ENCODE measurements around the gene ZDHHC12.

Gene ZDHHC12

DNA sequence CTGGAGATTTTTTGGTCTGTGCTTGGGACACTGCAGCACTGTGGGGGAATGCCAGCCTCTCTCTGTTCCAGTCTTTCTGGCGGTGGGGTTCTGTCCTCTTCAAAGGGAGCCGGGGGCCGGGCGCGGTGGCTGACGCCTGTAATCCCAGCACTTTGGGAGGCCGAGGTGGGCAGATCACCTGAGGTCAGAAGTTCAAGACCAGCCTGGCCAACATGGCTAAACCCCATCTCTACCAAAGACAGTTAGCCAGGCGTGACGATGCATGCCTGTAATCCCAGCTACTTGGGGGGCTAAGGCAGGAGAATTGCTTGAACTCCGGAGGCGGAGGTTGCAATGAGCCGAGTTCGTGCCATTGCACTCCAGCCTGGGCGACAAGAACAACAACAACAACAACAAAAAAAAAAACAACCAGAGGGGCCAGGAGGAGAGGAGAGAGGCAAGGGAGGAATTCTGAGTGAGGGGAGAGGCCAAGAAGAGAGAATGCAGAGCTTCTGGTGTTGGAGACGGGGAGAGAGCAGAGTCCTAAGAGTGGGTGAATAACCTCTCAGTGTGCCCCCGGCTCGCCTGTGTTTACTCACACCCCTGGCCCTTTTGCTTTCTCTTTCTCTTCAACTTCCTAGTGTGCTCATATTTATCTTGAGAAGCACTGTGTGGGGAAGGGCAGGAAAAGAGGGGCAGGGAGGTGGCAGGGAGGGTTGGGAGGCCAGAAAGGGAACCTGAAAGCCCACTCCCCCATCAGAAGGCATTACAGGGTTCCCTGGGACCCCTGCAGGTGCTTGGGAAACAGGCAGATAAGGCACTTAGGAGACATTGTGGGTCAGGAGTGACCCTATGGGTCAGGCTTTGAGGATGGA lies 38.1 kb downstream of the ZDHHC12 start:
- no peak for DNase-seq (ENCODE audit: low read depth)

GRCh38 chr9:128684325-128685199 lies 39.4 kb downstream of the ZDHHC12 start:
- DNase-seq (ENCODE audit: low read depth): no peak

- DNase-seq (ENCODE audit: low read depth): no peak
These were observed 39.9 kb downstream of the ZDHHC12 start for GRCh38 chr9:128684065-128684324.

DNA sequence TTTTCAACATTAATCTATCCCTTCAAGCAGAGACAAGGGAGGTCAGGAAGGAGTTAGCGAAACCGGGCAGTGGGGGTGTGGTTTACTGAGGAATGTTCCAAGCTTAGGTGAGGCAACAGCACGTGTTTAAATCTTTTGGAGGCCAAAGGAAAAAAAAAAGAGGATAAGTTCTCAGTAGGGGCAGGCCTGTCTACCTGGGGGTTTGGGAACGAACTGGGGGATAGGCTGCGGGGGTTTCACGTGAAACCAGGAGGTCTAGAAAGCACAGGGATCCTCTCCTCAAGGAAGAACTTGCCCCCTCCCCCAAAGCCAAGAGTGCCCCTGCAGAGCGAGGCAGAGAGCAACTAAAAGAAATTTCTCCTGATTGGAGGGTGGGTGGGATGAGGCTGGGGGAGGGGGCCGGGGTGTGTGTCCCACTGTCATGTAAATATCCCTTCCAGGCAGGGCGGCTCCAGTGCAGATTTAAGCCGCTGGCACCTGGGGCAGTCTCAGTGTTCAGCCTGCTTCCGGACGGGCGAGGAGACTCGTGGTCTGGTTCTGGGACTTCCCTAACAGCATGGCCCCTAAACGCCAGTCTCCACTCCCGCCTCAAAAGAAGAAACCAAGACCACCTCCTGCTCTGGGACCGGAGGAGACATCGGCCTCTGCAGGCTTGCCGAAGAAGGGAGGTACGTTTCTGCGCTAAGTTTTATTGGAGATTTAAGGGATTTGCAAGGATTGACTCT lies 40.4 kb downstream of the ZDHHC12 start:
- no peak for DNase-seq (ENCODE audit: low read depth)

GRCh38 chr9:128677794-128678193 lies 46.1 kb downstream of the ZDHHC12 start:
- no peak for DNase-seq (ENCODE audit: low read depth)

GRCh38 chr9:128675382-128675781 lies 48.5 kb downstream of the ZDHHC12 start:
- DNase-seq (ENCODE audit: low read depth): no peak

Measured in stimulated activated CD8-positive, alpha-beta memory T cell treated with anti-CD3 and anti-CD28 coated beads, Interleukin-7, amount 100 ng/mL, for 24 hours (primary cell).